Endodermal cell (in vitro differentiated cells): ENCODE results near the gene AKT3. TPM values are rescaled to one million over a fixed set of nuclear protein-coding genes. Genes with fewer than 3 reads are reported as not detected.
A peak's percentile ranks its signal among the peaks of the same experiment; 100 is the strongest.

Experiments used
- DNase-seq: peaks from one replicate; pipeline ENCODE4 v3.0.0-alpha.2; 2017
- H3K27ac ChIP-seq: 2 replicates; pipeline ENCODE4 v1.5.1; 2013; ENCODE audit warnings: mild to moderate bottlenecking, low read depth, low read length, moderate library complexity
- H3K27me3 ChIP-seq: 2 replicates; pipeline ENCODE4 v1.6.1; 2013; ENCODE audit warnings: mild to moderate bottlenecking, low read length, moderate library complexity; ENCODE audit not compliant: insufficient read depth, control insufficient read depth, poor library complexity, severe bottlenecking
- H3K36me3 ChIP-seq: 2 replicates; pipeline ENCODE4 v1.7.0; 2013; ENCODE audit warnings: mild to moderate bottlenecking, low read length, moderate library complexity; ENCODE audit not compliant: control insufficient read depth, insufficient read depth
- H3K4me1 ChIP-seq: one replicate; pipeline ENCODE4 v1.7.0; 2013; ENCODE audit warnings: low read length; ENCODE audit not compliant: control insufficient read depth, insufficient read depth
- H3K4me3 ChIP-seq: 2 replicates; pipeline ENCODE4 v1.5.1; 2013; ENCODE audit warnings: mild to moderate bottlenecking, low read length, moderate library complexity
- H3K9ac ChIP-seq: 2 replicates; pipeline ENCODE4 v1.6.1; 2013; ENCODE audit warnings: mild to moderate bottlenecking, low read length, moderate library complexity; ENCODE audit not compliant: poor library complexity, severe bottlenecking; ENCODE audit errors: extremely low read depth
- H3K9me3 ChIP-seq: 2 replicates; pipeline ENCODE4 v1.6.1; 2013; ENCODE audit warnings: mild to moderate bottlenecking, low read length, moderate library complexity; ENCODE audit not compliant: control insufficient read depth
- H3K27ac Mint-ChIP-seq: 2 replicates; pipeline ENCODE4 v1.8.0; 2020; ENCODE audit warnings: mixed read lengths
- H3K27me3 Mint-ChIP-seq: 2 replicates; pipeline ENCODE4 v1.8.0; 2021; ENCODE audit warnings: mild to moderate bottlenecking, mixed read lengths; ENCODE audit not compliant: insufficient read depth
- H3K36me3 Mint-ChIP-seq: 2 replicates; pipeline ENCODE4 v1.8.0; 2020; ENCODE audit warnings: low read depth, mixed read lengths
- H3K4me1 Mint-ChIP-seq: 2 replicates; pipeline ENCODE4 v1.8.0; 2020; ENCODE audit warnings: mixed read lengths
- H3K4me3 Mint-ChIP-seq: 2 replicates; pipeline ENCODE4 v1.8.0; 2020; ENCODE audit warnings: mild to moderate bottlenecking, moderate library complexity, mixed read lengths
- H3K9me3 Mint-ChIP-seq: 2 replicates; pipeline ENCODE4 v1.8.0; 2020; ENCODE audit warnings: mild to moderate bottlenecking, mixed read lengths
- CTCF ChIP-seq: fragments of 200-600 bp; sonication (generic); conservative IDR thresholded peaks from 2 replicates; pipeline ENCODE4 v1.5.0; 2021; ENCODE audit warnings: antibody characterized with exemption, mild to moderate bottlenecking
- WGBS, 2 experiments: methylation state at CpG; one replicate each; pipeline versions ENCODE4 v1.1.5 to v1.1.7; 2013; ENCODE audit warnings: missing lambda C conversion rate in 2 of 2, mixed read lengths in 1 of 2; ENCODE audit not compliant: insufficient coverage in 1 of 2, insufficient read length in 1 of 2; 5-methylcytosine and 5-hydroxymethylcytosine counted together
- total RNA-seq, 2 donors: library from RNA; stranded (reverse); fragmentation: NEBNext Ultra II Directional in 1 of 2; extraction: Animal tissue kit (Norgen Biotek cat#: 25700) in 1 of 2; gene quantifications; 2 replicates in 1 of 2; 3 replicates in 1 of 2; pipeline ENCODE4 v1.2.1, GENCODE V29; 2021

AKT3 gene
- total RNA-seq, 2 donors from 2014 or later, result 38.2 to 49.1 TPM

GRCh38 chr1:243731974-243732625, 117.9 kb downstream of the AKT3 start:
- H3K4me3 Mint-ChIP-seq, result no peak overlapping the region
- no peak for DNase-seq
- peaks cover 12% of the 10 kb centered on the region for H3K36me3 Mint-ChIP-seq
- H3K27me3 Mint-ChIP-seq, result no peaks in the 10 kb centered on the region
- no peak for TF ChIP-seq CTCF
- no peaks in the 10 kb centered on the region for H3K27me3 ChIP-seq
- no peak overlapping the region for H3K4me3 ChIP-seq
- no peak overlapping the region for H3K27ac ChIP-seq
- H3K9me3 ChIP-seq, result peaks cover 7% of the 10 kb centered on the region
- WGBS, 2 experiments, result 85 to 100% methylated on average over 1 to 4 of the region's 5 CpGs
- peaks cover 8% of the 10 kb centered on the region for H3K9me3 Mint-ChIP-seq
- H3K4me1 ChIP-seq, result no peaks in the 10 kb centered on the region
- peak overlapping the region; percentile 42 for H3K27ac Mint-ChIP-seq
- H3K9ac ChIP-seq, result no peak overlapping the region
- H3K4me1 Mint-ChIP-seq, result peaks cover 3% of the 10 kb centered on the region
- H3K36me3 ChIP-seq, result no peaks in the 10 kb centered on the region

GRCh38 chr1:243731301-243731891, 118.6 kb downstream of the AKT3 start:
- Mint-ChIP-seq H3K36me3 (peaks cover 12% of the 10 kb centered on the region), H3K27me3 (no peaks in the 10 kb centered on the region), H3K27ac (no peak overlapping the region), H3K4me3 (no peak overlapping the region), H3K9me3 (peaks cover 8% of the 10 kb centered on the region), H3K4me1 (peaks cover 5% of the 10 kb centered on the region)
- no peak for TF ChIP-seq CTCF
- no peaks in the 10 kb centered on the region for H3K4me1 ChIP-seq
- no peaks in the 10 kb centered on the region for H3K27me3 ChIP-seq
- H3K9me3 ChIP-seq, result peaks cover 7% of the 10 kb centered on the region
- H3K36me3 ChIP-seq, result no peaks in the 10 kb centered on the region
- 90 to 94% methylated on average over 2 to 3 of the region's 3 CpGs for WGBS, 2 experiments
- H3K4me3 ChIP-seq, result no peak overlapping the region
- peak overlapping the region; percentile 27 for H3K27ac ChIP-seq
- no peak for DNase-seq
- H3K9ac ChIP-seq, result no peak overlapping the region

GRCh38 chr1:243730487-243731150, 119.4 kb downstream of the AKT3 start:
- Histone ChIP-seq H3K36me3 (no peaks in the 10 kb centered on the region), H3K9me3 (peaks cover 7% of the 10 kb centered on the region), H3K4me3 (no peak overlapping the region), H3K9ac (no peak overlapping the region), H3K27ac (peak overlapping the region; percentile 11), H3K27me3 (no peaks in the 10 kb centered on the region), H3K4me1 (no peaks in the 10 kb centered on the region)
- H3K27me3 Mint-ChIP-seq, result no peaks in the 10 kb centered on the region
- no peak for DNase-seq
- H3K4me1 Mint-ChIP-seq, result peaks cover 5% of the 10 kb centered on the region
- 95 to 96% methylated on average over 11 to 23 of the region's 23 CpGs for WGBS, 2 experiments
- peaks cover 8% of the 10 kb centered on the region for H3K9me3 Mint-ChIP-seq
- H3K36me3 Mint-ChIP-seq, result peaks cover 12% of the 10 kb centered on the region
- no peak overlapping the region for H3K4me3 Mint-ChIP-seq
- TF ChIP-seq CTCF, result no peak
- no peak overlapping the region for H3K27ac Mint-ChIP-seq
